ENCODE data around the gene CCDC190.

CCDC190 gene

GRCh38 chr1:162905174-162906158 is 44.5 kb upstream of the CCDC190 start:
- TF ChIP-seq, protein P1, sequence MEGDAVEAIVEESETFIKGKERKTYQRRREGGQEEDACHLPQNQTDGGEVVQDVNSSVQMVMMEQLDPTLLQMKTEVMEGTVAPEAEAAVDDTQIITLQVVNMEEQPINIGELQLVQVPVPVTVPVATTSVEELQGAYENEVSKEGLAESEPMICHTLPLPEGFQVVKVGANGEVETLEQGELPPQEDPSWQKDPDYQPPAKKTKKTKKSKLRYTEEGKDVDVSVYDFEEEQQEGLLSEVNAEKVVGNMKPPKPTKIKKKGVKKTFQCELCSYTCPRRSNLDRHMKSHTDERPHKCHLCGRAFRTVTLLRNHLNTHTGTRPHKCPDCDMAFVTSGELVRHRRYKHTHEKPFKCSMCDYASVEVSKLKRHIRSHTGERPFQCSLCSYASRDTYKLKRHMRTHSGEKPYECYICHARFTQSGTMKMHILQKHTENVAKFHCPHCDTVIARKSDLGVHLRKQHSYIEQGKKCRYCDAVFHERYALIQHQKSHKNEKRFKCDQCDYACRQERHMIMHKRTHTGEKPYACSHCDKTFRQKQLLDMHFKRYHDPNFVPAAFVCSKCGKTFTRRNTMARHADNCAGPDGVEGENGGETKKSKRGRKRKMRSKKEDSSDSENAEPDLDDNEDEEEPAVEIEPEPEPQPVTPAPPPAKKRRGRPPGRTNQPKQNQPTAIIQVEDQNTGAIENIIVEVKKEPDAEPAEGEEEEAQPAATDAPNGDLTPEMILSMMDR (IDR thresholded peaks at IDR 0.05), result no peak

DNA sequence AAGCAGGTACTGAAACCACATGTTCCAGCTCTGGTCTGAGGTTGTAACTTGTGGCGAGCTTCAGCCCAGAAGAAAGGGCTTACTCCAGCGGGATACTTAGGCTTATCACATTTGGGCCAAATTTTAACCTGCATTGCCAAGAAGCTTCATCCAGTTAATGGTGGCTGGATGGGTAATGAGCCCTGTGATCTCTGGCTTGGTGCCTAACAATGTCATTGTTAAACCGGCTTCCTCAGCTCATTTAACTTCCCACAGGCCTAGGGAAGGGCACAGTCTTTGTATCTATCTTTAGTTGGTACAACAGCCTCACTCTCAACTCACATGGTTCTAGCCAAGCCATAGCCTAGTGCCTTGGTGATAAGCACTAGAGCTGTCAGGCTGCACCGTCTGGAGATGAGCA is 43.6 kb upstream of the CCDC190 start:
- H3K27ac ChIP-seq, result no peak overlapping the region
- no peaks in the 10 kb centered on the region for H3K27me3 ChIP-seq (ENCODE audit: control insufficient read depth, insufficient read depth, low read length)

More at GRCh38 chr1:162905174-162906158, 44.5 kb upstream of the CCDC190 start:
- no peaks in the 10 kb centered on the region for H3K79me2 ChIP-seq
- H3K36me3 ChIP-seq (ENCODE audit: control insufficient read depth, insufficient read depth, low read length), result no peaks in the 10 kb centered on the region
- H3K9ac ChIP-seq, result no peak overlapping the region
- H2AFZ ChIP-seq, result no peak overlapping the region
- no peak overlapping the region for H3K4me3 ChIP-seq (ENCODE audit: low read depth, low read length)
- H3K9me3 ChIP-seq (ENCODE audit: control insufficient read depth, low read length), result no peaks in the 10 kb centered on the region
- H3K4me1 ChIP-seq, result no peaks in the 10 kb centered on the region
- no peak overlapping the region for H3K27ac ChIP-seq
- no peaks in the 10 kb centered on the region for H3K27me3 ChIP-seq (ENCODE audit: control insufficient read depth, insufficient read depth, low read length)
- no peak overlapping the region for H3K4me2 ChIP-seq (ENCODE audit: low read length)

GRCh38 chr1:162904023-162904422 is 43.0 kb upstream of the CCDC190 start:
- no peak overlapping the region for H3K9ac ChIP-seq
- H3K36me3 ChIP-seq (ENCODE audit: control insufficient read depth, insufficient read depth, low read length), result no peaks in the 10 kb centered on the region
- H3K4me3 ChIP-seq (ENCODE audit: low read depth, low read length), result no peak overlapping the region
- H3K27ac ChIP-seq, result no peak overlapping the region
- H3K79me2 ChIP-seq, result no peaks in the 10 kb centered on the region
- H2AFZ ChIP-seq, result no peak overlapping the region
- no peak overlapping the region for H3K4me2 ChIP-seq (ENCODE audit: low read length)
- no peaks in the 10 kb centered on the region for H3K9me3 ChIP-seq (ENCODE audit: control insufficient read depth, low read length)
- H3K27me3 ChIP-seq (ENCODE audit: control insufficient read depth, insufficient read depth, low read length), result no peaks in the 10 kb centered on the region
- TF ChIP-seq, protein P1 (IDR thresholded peaks at IDR 0.05), result no peak
- H3K4me1 ChIP-seq, result no peaks in the 10 kb centered on the region

More for the DNA sequence above, 43.6 kb upstream of the CCDC190 start:
- Histone ChIP-seq H3K4me2 (ENCODE audit: low read length) (no peak overlapping the region), H3K9ac (no peak overlapping the region), H3K4me1 (no peaks in the 10 kb centered on the region), H3K36me3 (ENCODE audit: control insufficient read depth, insufficient read depth, low read length) (no peaks in the 10 kb centered on the region), H3K79me2 (no peaks in the 10 kb centered on the region), H2AFZ (no peak overlapping the region), H3K9me3 (ENCODE audit: control insufficient read depth, low read length) (no peaks in the 10 kb centered on the region), H3K4me3 (ENCODE audit: low read depth, low read length) (no peak overlapping the region)
- TF ChIP-seq, protein P1 (IDR thresholded peaks at IDR 0.05), result no peak

- no peaks in the 10 kb centered on the region for H3K4me1 ChIP-seq
- H3K27ac ChIP-seq, result no peak overlapping the region
- no peak overlapping the region for H3K4me3 ChIP-seq (ENCODE audit: low read depth, low read length)
- H3K79me2 ChIP-seq, result no peaks in the 10 kb centered on the region
- H3K4me2 ChIP-seq (ENCODE audit: low read length), result no peak overlapping the region
- H3K9me3 ChIP-seq (ENCODE audit: control insufficient read depth, low read length), result no peaks in the 10 kb centered on the region
- no peak overlapping the region for H3K9ac ChIP-seq
- H2AFZ ChIP-seq, result no peak overlapping the region
- no peaks in the 10 kb centered on the region for H3K36me3 ChIP-seq (ENCODE audit: control insufficient read depth, insufficient read depth, low read length)
- TF ChIP-seq, protein P1 (IDR thresholded peaks at IDR 0.05), result no peak
- no peaks in the 10 kb centered on the region for H3K27me3 ChIP-seq (ENCODE audit: control insufficient read depth, insufficient read depth, low read length)
These were observed 42.3 kb upstream of the CCDC190 start for GRCh38 chr1:162903246-162903645.

Measured in parathyroid adenoma (tissue), 2 donors.